M059J (cell line): ENCODE measurements around the gene RAPGEF5. TPM values are rescaled to one million over a fixed set of nuclear protein-coding genes. Genes with fewer than 3 reads are reported as not detected.

Experiments
- DNase-seq: peaks from one replicate; pipeline ENCODE4 v3.0.0-alpha.2; 2012; ENCODE audit warnings: low read depth
- total RNA-seq: library from RNA; depleted of rRNA; stranded (reverse); fragments of >200 nt; shearing (Covaris generic); gene quantifications from 2 replicates; pipeline ENCODE4 v1.2.3, GENCODE V29; 2014

Gene RAPGEF5
- total RNA-seq, 1 experiment from 2014 or later, result 0.47 TPM

DNA sequence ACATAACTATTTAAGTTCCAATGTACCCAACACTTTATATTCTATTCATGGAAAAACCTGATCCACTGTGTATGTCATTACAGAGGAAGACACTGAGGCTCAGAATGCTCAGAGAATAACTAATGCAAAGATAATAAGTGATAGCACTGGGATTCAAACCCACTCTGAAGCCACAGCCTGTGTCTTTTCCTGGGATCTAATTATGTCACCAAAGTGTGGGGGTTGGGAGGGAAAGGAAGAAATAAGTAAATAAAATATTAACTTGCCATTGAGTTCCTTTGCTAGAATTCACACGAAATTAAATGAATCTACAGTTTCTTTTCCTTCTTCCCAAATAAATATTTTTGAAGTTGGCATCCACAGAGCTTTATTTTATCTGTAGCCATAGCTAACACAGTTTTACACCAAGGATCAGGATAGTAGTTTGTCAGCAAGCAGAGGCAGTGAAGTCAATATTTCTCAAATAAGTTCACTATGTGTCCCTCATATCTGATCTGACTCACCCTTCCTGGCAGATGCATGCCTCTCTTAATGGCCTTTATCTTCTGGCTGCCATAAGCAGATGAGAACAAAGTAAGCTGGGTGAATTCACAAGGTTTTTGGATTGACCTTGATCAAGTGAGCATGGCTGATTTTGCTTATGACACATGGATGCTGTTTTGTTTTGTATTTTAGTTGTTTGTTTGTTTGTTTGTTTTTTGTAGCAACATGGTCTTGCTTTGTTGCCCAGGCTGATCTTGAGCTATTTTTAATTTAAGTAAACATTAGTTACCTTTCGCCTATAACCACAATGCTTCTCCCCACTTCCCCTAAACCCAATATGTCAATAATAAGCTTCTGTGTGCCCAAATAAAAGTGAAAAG lies 6.3 kb downstream of the RAPGEF5 start:
- DNase-seq, result peak; percentile 36

DNA sequence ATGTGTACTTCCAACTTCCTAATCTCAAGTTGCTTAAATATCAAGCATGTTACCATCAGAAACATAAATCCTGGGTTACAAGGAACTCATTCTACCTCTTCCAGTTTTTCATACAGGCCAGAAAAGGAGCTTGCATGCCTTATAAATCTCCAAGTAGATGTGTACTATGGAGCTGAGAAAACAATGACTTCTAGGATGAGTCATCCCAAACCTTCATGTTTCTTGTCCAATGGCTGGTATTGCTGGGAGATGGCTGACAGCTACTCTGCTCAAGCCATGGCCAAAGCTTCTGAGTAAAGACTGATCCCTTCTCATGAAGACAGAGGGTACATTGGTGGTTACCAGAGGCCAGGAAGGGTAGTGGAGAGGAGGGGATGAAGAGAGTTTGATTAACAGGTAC lies 8.6 kb downstream of the RAPGEF5 start:
- peak; percentile 12 for DNase-seq

DNA sequence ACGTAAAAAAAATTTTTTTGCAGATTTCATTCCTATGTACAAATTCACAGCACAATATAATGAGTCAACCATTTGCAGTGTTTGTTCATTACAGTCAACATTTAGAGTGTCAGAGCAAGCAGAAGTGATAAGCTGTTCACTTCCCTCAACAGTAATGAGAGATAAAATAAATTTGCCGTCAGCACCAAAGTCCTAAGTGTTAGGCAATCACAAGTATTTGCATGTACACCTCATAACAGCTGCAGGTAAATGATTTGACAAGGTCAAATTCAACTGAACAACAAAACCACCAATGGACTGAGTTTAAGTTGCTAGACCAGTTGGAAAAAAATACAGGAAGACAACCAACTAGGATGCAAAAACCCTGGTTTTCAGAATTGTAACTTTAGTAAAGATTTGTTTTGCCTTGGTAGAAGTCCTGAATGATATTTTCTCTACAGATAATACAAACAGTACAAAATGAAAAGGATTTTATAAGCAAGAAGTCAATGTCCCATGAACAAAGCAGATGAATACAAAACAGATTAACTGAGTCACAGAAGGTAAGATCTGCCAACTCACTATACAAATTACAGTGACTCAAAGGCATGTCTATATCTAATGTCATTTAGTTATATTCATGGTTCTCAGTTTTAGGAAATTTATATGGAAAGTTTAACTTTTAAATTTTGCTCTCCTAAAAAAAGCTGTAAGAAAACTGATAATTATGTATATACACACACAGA lies 10.4 kb downstream of the RAPGEF5 start:
- no peak for DNase-seq

DNA sequence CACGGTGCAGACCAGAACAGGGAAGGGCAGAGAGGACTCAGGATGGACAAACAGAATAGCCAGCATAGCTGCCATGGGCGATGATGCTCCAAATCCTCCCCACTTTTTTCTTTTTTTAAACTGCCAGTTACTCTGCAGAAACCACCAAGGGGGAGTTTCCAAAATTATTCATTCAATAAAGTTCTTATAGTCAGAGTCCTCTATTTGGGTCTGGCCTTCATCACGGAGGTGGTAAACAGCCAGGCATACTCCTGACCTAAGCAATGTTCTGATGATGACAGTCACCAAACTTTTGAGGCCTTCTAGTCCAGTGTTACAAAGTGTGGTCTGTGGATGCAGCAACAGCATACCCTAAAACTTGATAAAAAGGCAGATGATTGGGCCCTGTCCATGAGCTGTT lies 12.3 kb downstream of the RAPGEF5 start:
- no peak for DNase-seq

DNA sequence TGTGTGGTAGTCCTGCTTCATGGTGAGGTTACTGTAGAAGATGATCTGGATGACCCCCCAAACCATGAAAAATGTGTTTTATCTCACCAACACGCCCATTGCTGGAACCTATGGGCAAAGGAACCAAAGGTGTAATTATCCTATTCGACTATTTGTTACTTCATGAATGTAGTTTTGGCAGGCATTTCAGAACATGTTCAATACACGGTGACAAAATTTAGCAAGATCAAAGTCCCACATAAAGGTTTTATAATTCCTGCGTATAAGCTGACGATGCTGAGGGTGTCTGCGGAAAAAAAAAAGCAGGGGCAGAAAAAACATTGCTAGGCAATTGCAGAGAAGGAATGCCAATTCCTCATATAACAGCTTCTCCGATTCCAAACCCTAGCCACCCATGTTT lies 13.3 kb downstream of the RAPGEF5 start:
- DNase-seq, result no peak

DNA sequence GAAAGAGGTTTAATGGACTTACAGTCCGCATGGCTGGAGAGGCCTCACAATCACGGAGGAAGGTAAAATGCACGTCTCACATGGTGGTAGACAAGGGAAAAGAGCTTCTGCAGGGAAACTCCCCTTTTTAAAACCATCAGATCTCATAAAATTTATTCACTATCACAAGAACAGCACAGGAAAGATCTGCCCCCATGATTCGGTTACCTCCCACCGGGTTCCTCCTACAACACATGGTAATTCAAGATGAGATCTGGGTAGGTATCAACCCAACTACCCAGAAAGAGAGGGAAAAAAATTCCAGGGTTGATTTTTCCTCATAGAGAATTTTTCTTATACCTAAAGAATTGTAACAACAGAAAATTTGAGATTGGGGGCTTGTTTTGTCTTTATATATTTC lies 13.9 kb downstream of the RAPGEF5 start:
- DNase-seq, result no peak

DNA sequence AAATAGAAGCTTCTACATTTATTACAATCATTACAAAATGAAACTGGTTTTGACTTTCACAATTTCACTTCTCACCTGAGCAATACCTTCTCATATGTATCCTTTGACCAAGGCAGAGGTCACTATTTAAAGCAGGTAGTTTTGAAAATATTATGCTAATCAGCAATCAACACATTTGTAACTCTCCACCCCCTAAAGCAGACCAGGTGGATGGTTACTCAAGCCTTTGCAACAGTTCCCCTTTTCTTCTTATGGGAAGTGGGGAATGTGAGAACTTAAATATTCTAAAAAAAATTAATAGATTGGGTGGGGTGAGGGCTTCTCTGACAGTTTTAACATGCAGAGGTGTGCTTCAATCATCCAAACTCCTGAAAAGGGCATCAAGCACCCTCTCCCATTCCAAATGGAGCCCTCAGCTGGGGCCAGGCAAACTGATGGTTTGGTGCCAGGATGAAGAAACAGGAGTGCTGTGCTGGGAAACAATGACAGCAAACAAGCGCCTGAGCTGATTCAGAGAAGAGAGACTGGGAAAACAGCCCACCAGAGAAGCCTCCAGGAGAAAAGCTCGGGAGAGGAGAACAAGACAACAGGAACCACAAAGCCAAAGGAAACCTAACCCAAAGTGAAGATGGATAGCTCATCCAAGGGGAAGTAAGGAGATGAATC lies 17.1 kb downstream of the RAPGEF5 start:
- DNase-seq, result no peak

DNA sequence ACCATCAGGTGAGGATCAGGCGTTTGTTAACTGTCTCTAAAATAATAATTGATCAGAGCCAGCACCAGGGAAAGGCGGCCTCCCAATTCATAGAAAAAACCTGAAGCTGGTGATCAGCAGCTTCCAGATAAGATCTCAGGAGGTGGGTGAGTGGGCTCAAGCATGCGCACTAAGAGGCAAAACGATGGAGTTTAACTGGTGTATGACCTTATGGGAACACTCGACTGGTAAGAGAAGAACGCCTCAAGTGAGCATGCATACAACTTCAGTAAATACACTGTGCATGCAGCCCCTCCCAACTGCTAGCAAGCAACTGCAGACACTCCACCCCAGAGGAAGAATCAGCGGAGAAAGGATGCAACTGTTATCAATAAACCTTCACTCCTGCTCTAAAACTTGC lies 18.1 kb downstream of the RAPGEF5 start:
- DNase-seq, result no peak

DNA sequence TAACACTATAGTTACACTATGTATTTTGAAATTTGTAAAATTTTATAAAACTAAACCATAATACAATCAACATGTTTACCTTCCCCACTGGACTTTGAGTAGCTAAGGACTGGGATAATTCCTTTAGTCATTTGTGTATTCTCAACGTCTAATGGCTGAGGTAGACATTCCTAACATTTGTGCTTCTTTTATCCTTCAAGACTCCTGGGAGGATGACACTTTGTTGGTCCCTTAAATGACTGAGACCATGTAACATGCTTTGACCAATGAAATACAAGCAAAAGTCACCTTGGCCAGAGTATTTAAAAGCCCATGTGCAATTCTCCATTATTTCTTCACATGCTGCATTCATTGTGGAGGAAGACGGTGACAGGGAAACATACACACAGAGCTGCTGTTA lies 18.5 kb downstream of the RAPGEF5 start:
- DNase-seq, result no peak

DNA sequence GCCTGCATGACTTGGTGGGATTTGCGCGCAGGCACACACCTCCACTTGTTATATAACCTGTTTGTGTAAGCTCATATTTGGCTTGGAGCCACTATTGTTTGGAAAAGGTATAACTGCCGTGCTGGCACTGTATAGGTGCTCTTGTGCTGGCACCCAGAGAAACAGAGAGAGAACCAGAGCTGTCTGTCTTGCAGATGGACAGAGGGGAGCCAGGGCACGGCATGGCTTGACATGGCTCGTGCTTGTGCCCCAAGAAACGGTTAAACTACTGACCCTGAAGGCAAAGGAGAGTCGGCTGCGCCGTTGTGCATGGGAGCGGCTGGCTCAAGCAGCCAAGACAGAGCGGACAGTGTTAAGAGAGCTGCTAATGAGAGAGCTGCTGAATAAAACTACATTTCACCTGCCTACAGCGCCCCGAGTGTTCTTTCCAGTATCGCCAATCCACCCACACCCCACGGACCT lies 23.2 kb downstream of the RAPGEF5 start:
- DNase-seq, result no peak

DNA sequence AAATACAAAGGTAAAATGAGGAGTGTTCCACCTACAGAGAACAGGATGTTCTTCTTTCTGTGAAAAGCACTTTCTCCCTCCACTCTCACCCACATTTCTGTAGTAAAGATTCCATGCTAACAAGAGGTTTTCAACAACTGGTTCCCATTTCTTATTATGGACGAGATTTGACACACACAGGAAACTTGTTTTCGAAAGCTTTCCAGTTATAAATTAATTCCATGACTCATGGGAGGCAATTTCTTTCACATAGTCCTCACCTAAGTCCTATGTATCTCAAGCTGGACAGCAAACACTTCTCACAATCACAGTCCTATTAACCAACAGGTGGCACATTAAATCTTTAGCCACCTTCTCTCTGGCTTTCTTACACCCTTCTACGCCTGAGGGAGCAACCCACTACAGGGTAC lies 24.5 kb downstream of the RAPGEF5 start:
- no peak for DNase-seq

DNA sequence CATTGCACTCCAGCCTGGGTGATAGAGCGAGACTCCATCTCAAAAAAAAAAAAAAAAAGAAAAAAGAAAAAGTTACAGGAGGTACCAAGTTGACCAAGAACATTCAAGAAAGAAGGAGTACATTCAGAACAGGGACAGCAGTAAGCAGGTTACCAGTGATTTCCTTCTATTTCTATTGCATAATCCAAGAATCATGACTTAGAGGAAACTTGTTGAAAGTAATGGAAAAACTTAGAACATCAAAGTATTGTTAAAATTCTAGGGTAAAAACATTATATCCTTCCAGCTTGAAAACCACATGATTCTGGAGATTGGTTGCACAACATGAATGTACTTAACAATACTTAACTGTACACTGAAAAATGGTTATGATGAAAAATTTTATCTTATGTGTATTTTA lies 25.2 kb downstream of the RAPGEF5 start:
- no peak for DNase-seq

DNA sequence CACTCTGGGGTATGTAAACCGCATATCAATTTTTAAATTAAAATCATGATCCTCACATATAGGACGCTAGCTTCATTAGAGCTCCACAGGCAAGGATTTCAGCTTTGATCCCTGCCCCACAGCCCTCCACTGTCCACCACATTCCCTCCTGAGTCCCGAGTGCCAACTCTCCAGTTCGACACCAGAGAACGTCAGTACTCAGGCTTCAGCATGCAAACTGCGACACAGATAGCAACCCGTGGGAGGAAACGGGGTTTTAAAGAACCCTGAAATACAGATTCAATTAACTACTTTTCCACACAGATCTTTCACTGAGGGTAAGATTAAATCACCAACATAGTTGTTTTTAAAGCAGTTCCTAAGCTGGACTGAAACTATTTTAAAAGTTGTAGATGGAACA lies 26.1 kb downstream of the RAPGEF5 start:
- no peak for DNase-seq

DNA sequence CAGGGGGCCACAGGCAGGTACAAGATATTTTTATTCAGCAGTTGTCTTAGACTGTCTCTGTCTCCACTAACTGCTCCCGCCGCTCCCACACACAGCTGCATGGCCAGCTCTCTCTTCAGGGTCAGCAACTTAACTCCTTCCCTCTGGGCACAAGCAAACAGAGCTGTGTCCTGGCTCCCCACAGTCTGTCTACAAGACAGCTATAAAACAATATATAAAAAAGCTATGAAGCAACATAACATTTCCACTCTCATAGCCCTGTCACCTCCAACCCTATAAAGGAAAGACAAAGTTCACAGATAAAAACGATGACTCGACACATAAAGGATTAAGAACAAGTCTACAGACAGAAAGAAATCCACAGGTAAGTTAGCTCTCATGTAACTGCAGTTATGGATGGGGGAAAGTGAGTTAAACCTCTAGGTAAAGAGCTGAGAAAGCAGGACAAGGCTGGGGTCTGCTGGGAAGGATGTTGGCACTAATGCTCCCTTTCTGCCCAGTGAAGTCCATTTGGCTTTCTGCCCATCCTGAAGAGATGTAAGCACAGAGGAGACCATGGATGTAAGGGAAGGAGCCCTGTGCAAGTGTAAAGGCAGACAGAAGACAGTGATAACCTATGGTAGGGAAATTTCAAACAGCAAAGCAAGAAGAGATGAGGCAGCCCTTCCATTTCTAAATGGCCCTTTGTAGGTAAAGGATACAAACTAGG lies 27.0 kb downstream of the RAPGEF5 start:
- DNase-seq, result no peak

DNA sequence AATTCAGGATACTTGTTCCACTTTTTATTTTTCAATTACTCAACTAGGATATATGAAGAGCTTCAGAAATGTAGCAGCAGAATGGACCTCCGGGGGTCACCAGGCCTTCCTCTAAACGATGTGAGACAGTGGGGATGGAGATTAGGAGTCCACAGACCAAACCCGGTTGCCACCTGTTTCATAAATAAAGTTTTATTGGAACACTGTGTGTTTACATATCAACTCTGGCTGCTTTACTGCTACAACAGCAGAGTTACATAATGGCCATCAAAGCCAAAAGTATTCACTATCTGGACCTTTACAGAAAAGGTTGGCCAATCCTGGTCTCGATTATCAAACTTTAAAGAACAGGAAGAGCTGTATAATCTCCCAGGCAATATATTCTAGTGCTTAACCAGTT lies 30.8 kb downstream of the RAPGEF5 start:
- DNase-seq, result no peak

DNA sequence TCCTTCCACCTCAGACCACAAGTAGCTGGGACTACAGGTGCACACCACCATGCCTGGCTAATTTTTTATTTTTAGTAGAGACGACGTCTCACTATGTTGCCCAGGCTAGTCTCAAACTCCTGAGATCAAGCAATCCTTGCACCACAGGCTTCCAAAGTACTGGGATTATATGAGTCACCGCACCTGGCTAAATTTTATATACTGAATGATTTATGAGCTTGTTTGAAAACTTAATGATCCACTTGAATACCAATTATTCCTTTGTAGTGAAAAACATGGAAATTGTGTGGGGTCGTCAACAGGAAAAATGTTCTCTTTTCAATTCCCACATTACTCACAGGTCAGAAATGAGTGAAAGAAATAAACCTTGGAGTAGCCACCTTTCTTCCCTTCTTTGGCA lies 31.3 kb downstream of the RAPGEF5 start:
- no peak for DNase-seq

DNA sequence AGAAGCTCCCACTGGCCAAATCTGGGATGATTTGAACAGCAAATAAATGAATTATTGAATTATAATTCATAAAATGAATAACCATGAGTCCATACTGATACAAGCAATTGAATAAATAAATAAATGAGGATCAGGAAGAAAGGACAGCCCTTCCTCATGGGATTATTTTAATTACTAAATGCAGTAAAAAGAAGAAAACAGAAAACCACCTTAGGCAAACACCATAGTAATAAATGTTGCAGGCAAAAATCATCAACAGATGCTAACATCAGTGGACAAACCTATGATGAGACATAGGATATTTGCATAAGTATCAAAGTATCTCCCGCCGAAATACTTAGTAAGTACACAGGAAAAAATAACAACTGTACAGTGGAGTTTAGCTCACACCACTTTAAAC lies 33.2 kb downstream of the RAPGEF5 start:
- no peak for DNase-seq

DNA sequence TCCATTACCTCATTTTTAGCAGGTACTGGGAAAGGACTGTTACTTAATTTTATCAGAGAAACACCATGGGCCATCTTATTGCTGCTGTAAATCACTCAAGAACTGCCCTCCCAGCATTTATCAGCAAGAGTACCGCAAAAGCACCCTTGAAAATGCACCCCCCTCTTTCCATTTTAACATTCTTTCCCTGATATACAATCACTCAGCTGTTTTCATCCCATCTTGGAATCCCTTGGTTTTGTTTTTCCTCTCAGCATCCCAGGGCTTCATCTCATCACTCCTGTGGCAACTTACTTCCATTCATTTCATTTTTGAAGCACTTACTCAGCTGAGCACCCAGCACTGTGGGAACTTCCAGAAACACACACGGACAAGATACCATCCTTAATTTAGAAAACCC lies 36.5 kb downstream of the RAPGEF5 start:
- DNase-seq, result no peak

DNA sequence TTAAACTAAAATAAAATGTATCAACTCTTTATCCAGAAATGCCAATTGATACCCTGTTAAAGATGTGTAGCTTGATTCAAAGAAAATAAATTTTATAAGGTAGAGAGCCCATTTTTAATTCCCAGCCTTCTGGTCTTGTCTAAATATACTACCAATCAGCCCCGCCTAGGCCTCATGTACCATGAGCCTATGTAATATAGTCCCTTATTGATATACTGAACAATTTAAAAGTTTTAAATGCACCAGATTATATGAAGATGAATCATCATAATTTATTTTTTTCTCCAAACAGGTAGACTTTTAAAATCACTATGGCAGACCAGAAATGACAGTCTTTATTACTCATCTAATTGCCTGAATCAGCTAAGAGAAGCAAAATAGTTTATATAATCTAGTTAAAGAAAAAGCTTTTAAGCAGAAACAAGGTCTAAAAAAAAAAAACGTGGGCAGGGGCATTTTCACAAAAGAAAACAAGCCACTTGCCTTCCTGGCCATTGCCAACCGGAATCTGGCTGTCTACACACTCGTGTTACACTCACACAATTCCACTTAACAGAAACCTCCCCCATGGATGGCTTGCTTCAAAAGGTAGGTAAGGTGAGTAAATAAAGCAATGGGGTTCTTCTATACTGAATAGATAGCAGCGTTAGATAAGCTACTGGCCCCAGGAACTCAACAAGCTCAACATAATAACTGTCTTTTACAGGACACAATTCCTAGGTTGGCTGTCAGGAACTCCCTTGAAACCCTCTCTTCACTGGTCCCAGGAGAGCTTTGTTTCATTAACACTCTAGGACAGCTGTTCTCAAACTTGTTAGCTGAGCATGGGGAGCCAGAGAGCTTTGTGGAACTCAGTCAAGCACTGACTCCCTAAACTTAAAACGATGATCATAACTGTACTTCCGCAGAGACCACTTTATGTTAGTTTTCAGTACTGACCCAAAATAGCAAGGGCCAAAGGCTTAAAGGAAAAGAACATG lies 37.2 kb downstream of the RAPGEF5 start:
- no peak for DNase-seq

DNA sequence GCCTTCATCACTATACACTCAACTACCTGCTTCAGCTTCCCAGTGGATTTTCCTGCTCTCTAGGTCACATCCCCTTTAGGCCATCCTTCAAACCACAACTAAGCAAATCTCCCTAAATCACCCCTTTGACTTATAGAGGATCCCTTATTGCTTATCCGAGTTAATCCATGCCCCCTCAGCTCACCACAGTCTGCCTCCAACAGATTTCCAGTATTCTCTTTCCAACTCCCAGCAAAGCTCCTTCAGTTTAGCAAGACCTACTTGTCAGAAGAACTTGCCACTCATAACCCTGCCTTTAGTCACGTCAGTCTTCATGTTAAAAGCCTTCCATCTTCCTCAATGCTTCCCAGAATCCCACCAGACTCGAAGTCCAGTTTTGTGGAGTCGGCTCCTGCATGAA lies 38.6 kb downstream of the RAPGEF5 start:
- DNase-seq, result no peak

DNA sequence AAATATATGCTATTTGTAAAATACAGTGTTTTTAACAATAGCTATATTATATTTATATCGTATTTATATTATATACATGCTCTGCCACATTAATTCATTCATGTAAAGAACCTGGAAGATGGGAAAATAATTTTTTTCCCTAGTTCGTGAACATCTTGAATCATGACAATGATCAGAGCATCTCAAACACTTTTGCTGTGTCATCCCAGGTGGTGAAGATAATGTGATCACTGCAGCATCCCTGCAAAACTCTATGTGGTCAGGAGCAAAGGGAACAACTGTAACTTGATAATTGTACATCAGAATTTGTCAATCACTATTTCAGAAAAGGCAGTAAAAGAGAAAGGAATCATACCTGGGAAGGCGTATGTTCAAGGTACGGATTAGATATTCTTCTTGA lies 39.3 kb downstream of the RAPGEF5 start:
- DNase-seq, result no peak
